Renal pelvis (tissue), 12 donors: ENCODE data around the gene OR4D5. TPM values are rescaled to one million over a fixed set of nuclear protein-coding genes. Genes with fewer than 3 reads are reported as not detected.

Experiments
- DNase-seq: peaks from one replicate; pipeline ENCODE4 v3.0.0-alpha.2; 2013
- long read RNA-seq, 16 experiments: transcript quantifications; one replicate each; lab custom pipeline, GENCODE V29; 2026
- polyA plus RNA-seq, 3 donors: library from polyadenylated mRNA; unstranded; fragments of 120-200 nt; gene quantifications; one replicate each; pipeline ENCODE4 v1.2.1, GENCODE V29; 2013; ENCODE audit not compliant: insufficient read length in 3 of 3

The OR4D5 gene
- polyA plus RNA-seq: not detected
- long read RNA-seq, donor 1: 0 reads
- long read RNA-seq, donor 2: 0 reads
- long read RNA-seq, donor 3: 0 reads
- long read RNA-seq, donor 4: 0 reads
- long read RNA-seq, donor 5: 0 reads
- long read RNA-seq, donor 6: 0 reads
- long read RNA-seq, donor 7: 0 reads
- long read RNA-seq, donor 8: 0 reads
- long read RNA-seq, donor 9: 0 reads
- long read RNA-seq, donor 10: 0 reads
- long read RNA-seq, donor 11: 0 reads
- long read RNA-seq, donor 12: 0 reads
- long read RNA-seq, donor 13: 0 reads
- long read RNA-seq, donor 14: 0 reads
- long read RNA-seq, donor 15: 0 reads
- long read RNA-seq, donor 16: 0 reads

- no peak for DNase-seq
These were observed at the start of gene OR4D5 for GRCh38 chr11:123939317-123939716. Gene OR4D5, plus strand, starts transcription at chr11:123939617. Its CDS starts 0 bp downstream, at chr11:123939617.

DNA sequence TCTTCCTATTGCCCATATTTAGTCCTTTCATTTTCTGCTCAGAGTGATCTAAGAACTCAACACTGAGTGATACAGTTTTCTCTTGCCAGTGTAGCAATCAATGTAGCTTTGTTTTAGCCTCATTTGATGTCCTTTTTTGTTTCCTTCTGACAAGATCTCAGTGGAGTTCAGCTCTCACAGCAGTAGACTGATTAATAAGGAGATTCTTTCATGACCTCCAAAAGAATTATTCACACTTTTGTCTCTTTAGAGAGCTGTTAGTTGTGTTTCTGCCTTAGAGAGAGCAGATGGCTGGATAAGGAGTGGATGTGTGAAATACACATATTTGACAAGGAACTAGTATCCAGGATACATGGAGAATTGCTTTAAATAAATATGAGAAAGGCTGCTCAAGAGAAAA, 47.4 kb upstream of the OR4D5 start:
- DNase-seq: no peak

DNA sequence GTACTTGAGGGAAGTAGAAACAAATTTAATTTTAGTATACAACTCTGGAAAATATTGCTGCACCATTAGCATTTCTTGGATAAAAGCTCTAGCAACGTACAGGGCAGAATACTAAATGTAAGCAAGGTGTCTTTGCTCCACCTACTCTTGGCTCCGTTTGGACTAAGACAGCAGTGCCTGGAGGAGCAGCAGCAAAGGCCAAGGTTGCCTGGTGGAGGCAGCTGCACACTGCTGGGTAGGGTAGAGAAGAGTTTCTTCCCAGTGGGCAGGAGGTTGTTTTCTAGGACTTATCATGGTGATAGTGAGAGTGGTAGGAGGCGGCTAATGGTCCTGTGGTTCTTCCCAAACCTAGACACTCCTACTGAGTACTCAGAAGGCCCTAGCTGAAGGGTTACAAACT, 39.6 kb upstream of the OR4D5 start:
- DNase-seq: no peak

GRCh38 chr11:123901867-123902266, 37.5 kb upstream of the OR4D5 start, which contains the start of gene OR8D4:
Gene OR8D4, plus strand, starts transcription at chr11:123902167. Its CDS starts 4,265 bp downstream, at chr11:123906432.
- no peak for DNase-seq

GRCh38 chr11:123903932-123904331, 35.5 kb upstream of the OR4D5 start:
- DNase-seq: no peak

GRCh38 chr11:123904932-123905331, 34.5 kb upstream of the OR4D5 start:
- DNase-seq: no peak

DNA sequence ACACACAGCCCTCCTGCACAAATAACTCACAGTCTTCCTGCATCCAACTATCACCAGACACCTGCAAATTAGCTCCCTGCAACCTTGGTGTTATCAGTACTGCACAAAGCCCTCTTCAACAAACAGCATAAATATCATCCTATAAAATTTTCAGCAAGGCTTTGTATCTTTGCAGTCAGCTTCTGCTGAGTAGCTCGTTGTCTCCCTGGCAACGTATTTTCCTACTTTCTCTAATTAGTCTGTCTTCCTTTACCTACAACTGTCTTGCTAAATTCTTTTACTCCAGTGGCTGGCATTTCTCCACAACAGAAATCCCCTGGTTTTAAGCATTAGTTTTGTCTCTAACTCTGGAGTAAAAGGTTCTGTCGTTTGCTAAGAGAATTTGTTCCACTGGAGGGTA, 33.6 kb upstream of the OR4D5 start:
- no peak for DNase-seq

- DNase-seq: no peak
These were observed 18.5 kb upstream of the OR4D5 start for GRCh38 chr11:123920943-123921342.

- DNase-seq: no peak
These were observed 15.4 kb upstream of the OR4D5 start for GRCh38 chr11:123924027-123924426.

DNA sequence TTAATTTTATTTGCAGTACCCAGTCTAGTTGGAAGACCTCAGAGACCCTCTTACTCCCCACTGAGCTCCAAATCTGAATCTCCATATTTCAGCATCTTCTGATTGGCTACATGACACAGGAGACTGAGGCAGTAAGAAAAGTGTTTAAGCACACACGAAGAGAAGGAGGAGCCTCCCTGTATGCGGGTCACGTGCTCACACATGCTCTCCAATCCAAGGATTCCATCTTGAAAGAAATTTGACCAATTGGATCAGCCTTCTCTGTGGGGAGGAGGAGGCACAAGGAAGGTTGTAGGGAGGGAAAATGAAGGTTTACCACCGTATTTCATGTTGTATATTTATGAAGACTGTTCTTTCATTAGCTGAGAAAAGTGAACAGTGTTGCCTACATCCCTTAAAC, 3.0 kb downstream of the OR4D5 start:
- DNase-seq: no peak

- no peak for DNase-seq
These were observed 4.3 kb downstream of the OR4D5 start, which contains the start of gene OR6T1 for GRCh38 chr11:123943738-123944137. Gene OR6T1, minus strand, starts transcription at chr11:123943838. Its CDS starts 0 bp downstream, at chr11:123943838.

DNA sequence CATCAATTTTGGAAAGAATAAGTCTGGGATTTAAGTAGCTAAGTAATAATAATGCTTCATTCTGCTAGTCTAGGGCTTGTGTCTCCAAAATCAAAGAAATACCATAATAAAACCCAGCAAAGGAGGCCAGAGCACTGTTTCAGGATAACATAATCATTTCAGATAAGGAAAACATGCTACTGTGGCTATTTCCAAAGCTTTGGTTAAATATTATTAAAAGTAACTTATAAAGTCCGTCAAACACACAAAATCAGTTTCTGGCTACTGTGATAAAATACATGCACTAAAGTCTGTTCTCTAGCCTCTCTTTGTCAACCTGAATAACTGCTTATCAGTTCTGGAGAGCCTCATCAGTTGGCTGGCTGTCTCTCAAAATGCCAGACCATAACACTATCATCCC, 5.7 kb downstream of the OR4D5 start:
- no peak for DNase-seq

GRCh38 chr11:123956752-123957151, 17.3 kb downstream of the OR4D5 start:
- no peak for DNase-seq

DNA sequence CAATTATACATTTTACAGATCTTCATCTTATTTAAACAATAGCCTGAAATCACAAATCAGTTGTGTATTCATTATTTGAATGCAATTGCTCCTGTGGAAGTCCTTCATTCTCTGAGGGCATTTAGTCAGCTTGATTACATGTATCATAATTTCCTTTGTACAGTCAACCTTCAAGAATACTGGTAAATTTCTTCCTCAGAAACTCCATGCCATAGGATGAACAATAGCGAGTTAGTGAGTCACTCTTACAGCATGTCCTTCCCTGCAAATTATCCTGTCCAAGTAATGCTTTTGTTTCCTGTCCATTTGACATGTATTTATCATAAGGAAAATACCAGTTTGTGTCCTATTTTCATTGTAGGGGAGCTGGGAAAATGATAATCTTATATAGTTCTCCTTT, 34.4 kb downstream of the OR4D5 start:
- no peak for DNase-seq

DNA sequence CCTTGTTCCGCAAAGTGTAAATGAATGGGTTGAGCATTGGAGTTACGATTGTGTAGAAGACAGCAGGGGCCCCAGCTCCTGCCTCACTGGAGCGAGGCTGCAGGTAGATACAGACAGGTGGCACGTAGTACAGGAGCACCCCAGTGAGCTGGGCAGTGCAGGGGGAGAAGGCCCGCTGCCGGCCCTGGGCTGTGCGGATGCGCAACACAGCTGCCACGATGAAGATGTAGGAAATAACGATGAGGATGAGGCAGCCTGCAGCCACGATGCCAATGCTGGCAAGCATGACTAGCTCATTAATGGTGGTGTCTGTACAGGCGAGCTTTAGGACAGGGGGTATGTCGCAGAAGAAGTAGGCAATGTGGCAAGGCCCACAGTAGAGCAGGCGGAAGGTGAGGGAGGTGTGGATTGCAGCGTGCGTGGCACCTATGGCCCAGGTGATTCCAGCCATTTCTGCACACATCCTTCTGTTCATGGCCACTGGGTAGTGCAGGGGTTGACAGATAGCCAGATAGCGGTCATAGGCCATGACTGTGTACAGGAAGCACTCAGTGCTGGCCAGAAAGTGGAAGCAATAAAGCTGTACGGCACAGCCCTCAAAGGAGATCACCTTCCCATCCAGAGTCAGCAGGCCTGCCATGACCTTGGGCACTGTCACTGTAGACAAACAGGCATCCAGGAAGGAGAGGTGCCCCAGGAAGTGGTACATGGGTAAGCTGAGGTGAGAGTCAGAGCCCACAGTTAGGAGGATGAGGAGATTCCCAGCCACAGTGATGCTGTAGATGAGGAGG, 37.5 kb downstream of the OR4D5 start:
- DNase-seq: no peak

- DNase-seq: no peak
These were observed 38.4 kb downstream of the OR4D5 start, which contains the start of gene OR10S1 for GRCh38 chr11:123977731-123978347. Gene OR10S1, minus strand, starts transcription at chr11:123977781. Its CDS starts 117 bp downstream, at chr11:123977664.

DNA sequence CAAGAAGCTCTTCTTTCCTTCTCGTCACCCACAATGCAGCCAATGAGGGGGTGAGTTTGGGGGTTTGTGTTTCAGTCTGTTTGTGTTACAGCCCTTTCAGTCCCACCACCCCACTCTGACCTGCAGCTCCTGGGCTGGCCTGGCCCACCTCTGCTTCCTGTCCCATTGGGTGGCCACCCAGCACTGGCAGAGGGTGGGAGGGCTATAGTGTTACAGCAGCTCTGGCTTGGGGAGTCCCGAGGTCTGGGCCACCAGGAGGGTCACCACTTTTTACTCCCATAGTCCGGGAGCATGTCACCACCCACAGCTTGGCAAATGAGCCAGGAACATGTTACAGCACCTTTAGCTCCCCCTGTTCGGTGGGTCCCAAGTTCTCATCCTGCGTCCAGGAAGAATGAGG, 39.9 kb downstream of the OR4D5 start:
- no peak for DNase-seq

Other genes starting within 250 kb of the OR4D5 start
- 10 to 100 TPM; 16.5 to 24.2 (median 19.5) TPM for gene ZNF202, start 198.0 kb upstream of the OR4D5 start, polyA plus RNA-seq
- gene OR6X1, start 185.1 kb upstream of the OR4D5 start, polyA plus RNA-seq: not detected
- not detected for gene OR6M1, start 133.3 kb upstream of the OR4D5 start, polyA plus RNA-seq
- not detected for gene TMEM225, start 53.9 kb upstream of the OR4D5 start, polyA plus RNA-seq
- gene OR8D4, start 37.5 kb upstream of the OR4D5 start, polyA plus RNA-seq: not detected
- gene OR6T1, start 4.2 kb downstream of the OR4D5 start, polyA plus RNA-seq: not detected
- not detected for gene OR10S1, start 38.2 kb downstream of the OR4D5 start, polyA plus RNA-seq
- gene OR10G6, start 55.5 kb downstream of the OR4D5 start, polyA plus RNA-seq: not detected
- gene OR10G4, start 73.4 kb downstream of the OR4D5 start, polyA plus RNA-seq: under 1 TPM in 1 of 3 donors, not detected in 2; 0.06 TPM
- not detected for gene OR10G9, start 83.4 kb downstream of the OR4D5 start, polyA plus RNA-seq
- not detected for gene OR10G8, start 87.2 kb downstream of the OR4D5 start, polyA plus RNA-seq
- gene OR10G7, start 101.7 kb downstream of the OR4D5 start, polyA plus RNA-seq: not detected
- 10 to 100 TPM; 11.9 to 15.6 (median 12.6) TPM for gene VWA5A, start 175.8 kb downstream of the OR4D5 start, polyA plus RNA-seq
- gene OR10D3, start 243.7 kb downstream of the OR4D5 start, polyA plus RNA-seq: not detected